ENCODE data around the gene NEUROD1.

NEUROD1 gene

GRCh38 chr2:181685150-181685688, 4.9 kb upstream of the NEUROD1 start:
- ChIA-PET POLR2A (no interaction called here), CTCF (interaction anchor here (1.6 kb wide), 1 partner anchor 581 kb away, joined by 3 read pairs; no protein-coding TSS in a partner anchor)
- TF ChIP-seq CTCF (IDR thresholded peaks at IDR 0.05; ENCODE audit: insufficient read depth, low read length, missing control alignments), result no peak
- DNase-seq (ENCODE audit: low read depth, low spot score), result no peak
- no peak overlapping the region for H3K4me3 ChIP-seq (ENCODE audit: low read depth, low read length)

- ChIA-PET CTCF (no interaction called here), POLR2A (no interaction called here)
- no peak for TF ChIP-seq CTCF (IDR thresholded peaks at IDR 0.05; ENCODE audit: insufficient read depth, low read length, missing control alignments)
- H3K4me3 ChIP-seq (ENCODE audit: low read depth, low read length), result no peak overlapping the region
- DNase-seq (ENCODE audit: low read depth, low spot score), result no peak
These were observed 4.3 kb upstream of the NEUROD1 start for GRCh38 chr2:181684454-181685149.

- POLR2A ChIA-PET, result no interaction called here
- peak overlapping the region; percentile 15 for H3K4me3 ChIP-seq (ENCODE audit: low read depth, low read length)
- DNase-seq (ENCODE audit: low read depth, low spot score), result no peak
- CTCF ChIA-PET, result no interaction called here
- no peak for TF ChIP-seq CTCF (IDR thresholded peaks at IDR 0.05; ENCODE audit: insufficient read depth, low read length, missing control alignments)
These were observed 3.5 kb upstream of the NEUROD1 start for GRCh38 chr2:181683518-181684453.

GRCh38 chr2:181682795-181683517, 2.6 kb upstream of the NEUROD1 start:
- POLR2A ChIA-PET, result no interaction called here
- TF ChIP-seq CTCF (IDR thresholded peaks at IDR 0.05; ENCODE audit: insufficient read depth, low read length, missing control alignments), result no peak
- H3K4me3 ChIP-seq (ENCODE audit: low read depth, low read length), result peak overlapping the region; percentile 15; the same call in 1 of the 2 replicates
- CTCF ChIA-PET, result no interaction called here
- DNase-seq (ENCODE audit: low read depth, low spot score), result no peak

- no peak for DNase-seq (ENCODE audit: low read depth, low spot score)
- ChIA-PET POLR2A (no interaction called here), CTCF (no interaction called here)
- H3K4me3 ChIP-seq (ENCODE audit: low read depth, low read length), result no peak overlapping the region
- no peak for TF ChIP-seq CTCF (IDR thresholded peaks at IDR 0.05; ENCODE audit: insufficient read depth, low read length, missing control alignments)
These were observed 1.9 kb upstream of the NEUROD1 start for GRCh38 chr2:181682026-181682789.

Data from AG04449 (cell line).